Ammon's horn (tissue), 1 donor: ENCODE results near the gene MXD4.
"Not testable (repeated sequence)": the region's sequence is repeated elsewhere in the genome, so short reads cannot be mapped to it uniquely, and the experiment has no call there.

ENCODE experiments used
- DNase-seq: peaks from one replicate; pipeline ENCODE4 v3.0.0-alpha.2; 2016; ENCODE audit warnings: low spot score

The MXD4 gene

GRCh38 chr4:2219233-2219760, 42.6 kb downstream of the MXD4 start:
- DNase-seq: no peak

GRCh38 chr4:2218436-2218835, 43.5 kb downstream of the MXD4 start:
- no peak for DNase-seq

DNA sequence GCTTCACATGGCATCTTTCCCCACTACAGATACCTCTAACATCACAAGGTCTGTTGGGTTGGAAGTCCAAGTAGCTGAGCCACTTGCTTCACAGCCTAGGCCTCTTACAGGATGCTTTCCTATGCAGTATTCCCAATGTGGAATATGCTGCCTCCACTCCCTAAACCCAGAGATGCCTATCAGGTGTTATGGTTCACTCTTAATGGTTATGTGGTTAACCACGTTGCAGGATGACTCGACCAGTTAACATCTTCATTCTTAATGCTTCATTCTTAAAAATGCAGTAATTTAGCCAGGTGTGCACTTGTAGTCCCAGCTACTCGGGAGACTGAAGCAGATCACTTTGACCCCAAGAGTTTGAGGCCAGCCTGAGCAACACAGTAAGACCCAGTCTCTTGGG, 44.2 kb downstream of the MXD4 start:
- DNase-seq: no peak

- no peak for DNase-seq
Observed at GRCh38 chr4:2212831-2213230, 49.1 kb downstream of the MXD4 start.

GRCh38 chr4:2202789-2203188, 59.1 kb downstream of the MXD4 start:
- not testable (repeated sequence) for DNase-seq
